GM15510 (cell line): ENCODE data around the gene ANXA4.

Experiments
- POLR2A ChIP-seq: IDR thresholded peaks from 3 replicates; pipeline ENCODE4 v1.6.1; 2011; ENCODE audit warnings: borderline replicate concordance; ENCODE audit not compliant: insufficient read length; ENCODE audit errors: extremely low read depth

Gene ANXA4

GRCh38 chr2:69784228-69784627 is 42.3 kb downstream of the ANXA4 start:
- no peak for TF ChIP-seq POLR2A

GRCh38 chr2:69785358-69785757 is 43.4 kb downstream of the ANXA4 start:
- TF ChIP-seq POLR2A, result no peak

- no peak for TF ChIP-seq POLR2A
These were observed 44.2 kb downstream of the ANXA4 start for GRCh38 chr2:69786052-69786560.

GRCh38 chr2:69789175-69789721 is 47.3 kb downstream of the ANXA4 start:
- TF ChIP-seq POLR2A, result no peak

- TF ChIP-seq POLR2A, result no peak
These were observed 48.1 kb downstream of the ANXA4 start for GRCh38 chr2:69789772-69790600.

- TF ChIP-seq POLR2A, result no peak
These were observed 48.6 kb downstream of the ANXA4 start for GRCh38 chr2:69790601-69790959.

- TF ChIP-seq POLR2A, result no peak
These were observed 49.1 kb downstream of the ANXA4 start for GRCh38 chr2:69791045-69791444.

GRCh38 chr2:69796174-69796573 is 54.2 kb downstream of the ANXA4 start:
- TF ChIP-seq POLR2A, result no peak

- no peak for TF ChIP-seq POLR2A
These were observed 55.3 kb downstream of the ANXA4 start for GRCh38 chr2:69797235-69797634.

GRCh38 chr2:69797836-69798289 is 55.9 kb downstream of the ANXA4 start:
- no peak for TF ChIP-seq POLR2A

GRCh38 chr2:69798290-69798908 is 56.5 kb downstream of the ANXA4 start:
- TF ChIP-seq POLR2A, result no peak

GRCh38 chr2:69798909-69799526 is 57.1 kb downstream of the ANXA4 start:
- no peak for TF ChIP-seq POLR2A

GRCh38 chr2:69801745-69802290 is 59.9 kb downstream of the ANXA4 start:
- no peak for TF ChIP-seq POLR2A

GRCh38 chr2:69804416-69804815 is 62.5 kb downstream of the ANXA4 start:
- no peak for TF ChIP-seq POLR2A

- no peak for TF ChIP-seq POLR2A
These were observed 64.0 kb downstream of the ANXA4 start for GRCh38 chr2:69805887-69806286.

GRCh38 chr2:69807821-69808540 is 66.0 kb downstream of the ANXA4 start:
- no peak for TF ChIP-seq POLR2A
